Glomerular endothelial cell (primary cell): ENCODE measurements around the gene SBF2. TPM values are rescaled to one million over a fixed set of nuclear protein-coding genes. Genes with fewer than 3 reads are reported as not detected.
"Not testable (repeated sequence)": the region's sequence is repeated elsewhere in the genome, so short reads cannot be mapped to it uniquely, and the experiment has no call there.

Experiments used
- DNase-seq: peaks from one replicate; pipeline ENCODE4 v3.0.0-alpha.2; 2011; ENCODE audit warnings: low read depth, low spot score; ENCODE audit errors: extremely low read depth
- total RNA-seq: library from RNA; depleted of rRNA; stranded (reverse); fragments of >200 nt; gene quantifications from 2 replicates; pipeline ENCODE4 v1.2.3, GENCODE V29; 2015

Gene SBF2
- total RNA-seq, 1 donor from 2014 or later, result 35.5 TPM

DNA sequence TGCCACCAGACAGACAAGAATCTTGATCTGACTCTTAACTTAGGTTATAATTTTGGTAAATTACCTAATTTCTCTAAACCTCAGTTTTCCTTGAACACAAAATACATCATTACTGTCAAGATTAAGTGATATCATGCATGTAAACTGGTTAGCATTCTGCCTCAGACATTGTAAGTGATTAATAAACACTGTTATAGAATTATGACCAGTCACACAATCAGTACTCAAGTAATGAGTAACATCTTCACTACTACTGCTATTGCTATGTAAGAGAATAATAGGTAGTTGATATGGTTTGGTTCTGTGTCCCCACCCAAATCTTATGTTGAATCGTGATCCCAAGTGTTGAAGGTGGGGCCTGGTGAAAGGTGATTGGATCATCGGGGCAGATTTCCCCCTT lies 218.9 kb downstream of the SBF2 start:
- no peak for DNase-seq

DNA sequence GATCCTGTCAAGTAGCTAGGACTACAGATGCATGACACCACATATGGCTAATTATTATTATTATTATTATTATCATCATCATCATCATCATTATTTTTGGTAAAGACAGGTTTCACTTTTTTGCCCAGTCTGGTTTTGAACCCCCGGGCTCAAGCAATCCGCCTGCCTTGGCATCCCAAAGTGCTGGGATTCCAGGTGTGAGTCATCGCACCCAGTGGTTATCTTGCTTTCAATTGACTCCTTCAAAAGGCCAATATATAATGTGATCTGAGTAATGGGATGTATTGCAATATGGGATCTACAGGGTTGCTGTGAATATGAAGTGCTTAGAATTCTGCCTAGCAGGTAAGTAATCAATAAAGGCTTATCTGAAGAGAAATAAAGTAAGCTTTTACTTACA lies 221.2 kb downstream of the SBF2 start:
- no peak for DNase-seq

DNA sequence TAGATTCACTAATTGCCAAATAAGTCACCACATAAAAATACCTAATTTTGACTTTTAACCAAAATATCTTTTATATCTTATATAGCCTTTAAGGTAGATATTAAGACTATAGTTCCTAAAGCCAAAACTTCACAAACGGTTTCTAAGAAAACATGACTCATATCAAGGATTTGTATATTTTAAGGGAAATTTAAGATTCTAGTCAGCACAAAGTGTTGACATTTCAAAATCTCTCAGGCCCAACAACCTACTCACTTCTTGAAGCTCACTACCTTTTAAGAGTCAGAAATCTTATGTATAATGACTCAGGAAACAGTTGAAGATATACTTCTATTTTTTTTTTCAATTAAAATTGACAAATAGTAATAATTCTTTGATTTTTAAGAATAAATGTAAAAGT lies 221.9 kb downstream of the SBF2 start:
- no peak for DNase-seq

DNA sequence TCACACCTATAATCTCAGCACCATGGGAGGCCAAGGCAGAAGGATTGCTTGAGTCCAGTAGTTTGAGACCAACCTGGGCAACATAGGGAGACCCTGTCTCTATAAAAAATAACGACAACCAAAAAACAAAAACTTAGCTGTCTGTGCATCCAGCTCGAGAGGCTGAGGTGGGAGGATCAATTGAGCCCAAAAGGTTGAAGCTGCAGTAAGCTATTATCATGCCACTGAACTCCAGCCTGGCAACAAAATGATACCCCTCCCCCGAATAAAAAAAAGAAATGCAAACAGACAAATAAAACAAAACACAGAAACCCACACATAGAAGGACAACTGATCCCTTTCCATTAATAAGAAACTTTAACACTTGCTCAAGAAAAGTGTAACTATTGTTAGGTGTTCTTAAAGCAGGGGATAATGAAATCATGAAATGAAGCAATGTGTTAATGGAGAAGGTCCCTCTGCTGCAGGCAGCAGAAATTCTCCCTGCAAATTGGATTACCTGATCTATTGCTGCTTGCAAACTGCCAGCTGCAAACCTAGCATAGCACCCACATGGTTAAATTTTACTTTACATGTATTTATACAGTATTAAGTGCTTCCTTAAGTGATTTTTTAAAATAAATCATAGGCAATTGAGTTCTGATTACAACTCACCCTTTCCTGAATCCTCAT lies 226.3 kb downstream of the SBF2 start:
- no peak for DNase-seq

DNA sequence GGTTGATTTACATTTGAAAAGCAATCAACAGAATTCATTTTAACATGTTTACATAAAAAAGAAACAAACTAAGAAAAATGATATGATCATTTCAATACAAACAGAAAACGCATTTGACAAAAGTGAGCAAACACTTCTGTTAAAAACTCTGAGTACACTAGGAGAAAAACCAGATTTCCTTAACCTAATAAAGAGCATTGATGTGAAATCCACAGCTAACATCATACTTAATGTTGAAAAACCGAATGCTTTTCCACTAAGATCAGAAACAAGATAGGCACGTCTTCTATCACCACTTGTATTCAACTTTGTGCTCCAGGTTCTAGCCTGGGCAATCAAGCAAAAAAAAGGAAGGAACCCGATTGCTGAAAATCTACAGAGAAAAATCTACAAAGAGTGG lies 227.6 kb downstream of the SBF2 start:
- no peak for DNase-seq

DNA sequence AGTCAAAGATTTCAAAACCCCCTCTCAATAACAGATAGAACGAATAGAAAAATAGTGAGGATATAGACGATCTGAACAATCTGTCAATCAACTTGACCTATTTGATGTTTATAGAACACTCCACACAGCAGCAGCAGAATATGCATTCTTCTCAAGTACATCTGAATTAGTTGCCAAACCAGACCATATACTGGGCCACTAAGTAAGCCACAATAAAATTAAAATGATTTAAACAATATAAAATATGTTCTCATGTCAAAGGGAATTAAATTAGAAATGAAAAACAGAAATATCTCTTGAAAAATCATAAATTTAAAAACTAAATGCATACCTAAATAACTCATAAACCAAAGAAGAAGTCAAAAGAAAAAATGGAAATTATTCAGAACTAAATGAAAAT lies 229.2 kb downstream of the SBF2 start:
- no peak for DNase-seq

DNA sequence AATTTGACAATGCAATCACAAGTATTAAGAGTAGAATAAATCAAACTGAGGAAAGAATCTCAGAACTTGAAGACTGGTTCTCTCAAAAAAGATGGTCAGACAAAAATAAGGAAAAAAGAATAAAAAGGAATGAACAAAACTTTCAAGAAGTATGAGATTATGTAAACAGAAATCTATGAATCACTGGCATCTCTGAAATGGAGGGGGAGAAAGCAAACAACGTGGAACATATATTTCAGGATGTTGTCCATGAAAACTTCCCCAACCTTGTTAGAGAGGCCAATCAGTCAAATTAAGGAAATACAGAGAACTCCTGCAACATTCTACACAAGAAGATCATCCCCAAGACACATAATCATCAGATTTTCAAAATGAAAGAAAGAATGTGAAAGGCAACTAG lies 235.7 kb downstream of the SBF2 start:
- DNase-seq, result no peak

DNA sequence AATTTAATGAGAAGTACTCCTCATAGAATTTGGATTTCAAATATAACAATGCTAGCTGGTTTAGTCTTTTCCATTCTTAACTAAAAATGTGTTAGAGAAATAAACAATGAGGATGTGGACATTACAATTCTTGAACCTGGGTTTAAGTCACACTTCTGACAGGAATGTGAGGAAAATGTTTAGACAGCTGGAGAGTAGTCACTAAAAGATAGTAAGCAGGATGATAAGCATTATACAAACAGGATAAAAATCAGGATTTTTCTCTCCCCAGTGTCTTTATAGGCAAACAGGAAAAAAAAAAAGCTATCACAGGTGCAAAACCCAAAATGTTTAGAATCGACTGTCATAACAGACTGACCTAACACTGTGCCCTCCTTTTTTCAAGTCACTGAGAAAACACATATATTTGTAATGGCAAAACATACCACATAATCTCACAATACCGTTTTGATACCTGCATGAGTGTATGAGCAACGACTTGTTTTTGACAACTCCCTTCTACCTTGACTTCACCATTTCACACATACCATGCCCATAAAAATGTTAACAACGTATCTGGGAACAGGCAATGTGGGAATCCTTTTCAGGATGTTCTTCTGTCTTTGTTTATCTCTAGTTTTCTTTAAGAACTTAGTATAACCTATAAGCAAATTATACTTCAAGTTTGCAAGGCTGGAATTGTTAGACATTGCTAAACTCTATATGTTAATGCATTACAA lies 242.0 kb downstream of the SBF2 start:
- no peak for DNase-seq

DNA sequence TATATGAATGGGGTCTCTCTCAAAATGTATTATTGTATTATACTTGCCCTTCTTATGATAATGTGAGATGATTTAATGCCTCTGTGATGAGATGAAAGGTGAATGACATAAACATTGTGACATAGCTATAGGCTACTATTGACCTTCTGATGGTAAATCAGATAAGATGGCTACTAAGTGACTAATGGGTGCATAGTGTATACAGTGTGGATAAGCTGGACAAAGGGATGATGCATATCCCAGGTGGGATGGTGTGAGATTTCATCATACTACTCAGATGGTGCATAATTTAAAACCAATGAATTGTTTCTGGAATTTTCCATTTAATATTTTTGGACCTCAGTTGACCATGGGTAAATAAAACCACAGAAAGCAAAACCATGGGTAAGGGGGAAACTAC lies 243.5 kb downstream of the SBF2 start:
- no peak for DNase-seq

DNA sequence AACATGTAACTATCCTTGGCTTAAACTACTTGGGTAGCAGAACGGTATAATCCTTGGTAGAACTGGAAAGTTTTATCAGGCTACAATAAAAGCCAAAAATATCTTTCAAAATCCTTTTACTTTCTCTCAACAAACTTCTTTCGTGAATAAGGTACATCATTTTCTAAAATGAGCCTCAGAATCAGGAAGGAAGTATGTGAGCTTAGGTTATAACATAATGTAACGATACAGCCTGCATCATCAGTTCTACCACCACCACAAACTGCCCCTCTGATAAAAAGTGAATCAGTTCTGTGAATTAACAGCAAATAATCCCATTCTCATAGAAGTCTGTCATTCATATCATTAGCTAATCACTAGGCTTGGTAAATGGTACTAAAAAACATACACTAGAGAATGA lies 244.3 kb downstream of the SBF2 start:
- no peak for DNase-seq

DNA sequence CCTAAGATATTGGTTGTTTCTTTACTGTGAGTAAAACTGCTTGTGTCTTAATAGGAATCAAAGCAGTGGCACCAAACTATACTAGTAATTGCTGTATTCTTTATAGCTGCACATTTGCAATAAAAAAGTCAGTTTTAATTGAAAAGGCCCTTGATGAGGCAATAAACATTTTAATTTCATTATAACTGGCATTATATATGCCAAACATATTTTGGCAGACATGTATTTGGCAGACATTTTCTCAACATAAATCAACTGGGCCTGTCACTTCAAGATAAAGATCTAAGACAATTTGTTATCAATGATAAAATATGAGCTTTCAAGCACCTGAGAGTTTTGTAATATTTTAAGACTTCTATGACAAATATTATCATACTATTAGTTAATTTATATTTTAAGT lies 245.7 kb downstream of the SBF2 start:
- no peak for DNase-seq

DNA sequence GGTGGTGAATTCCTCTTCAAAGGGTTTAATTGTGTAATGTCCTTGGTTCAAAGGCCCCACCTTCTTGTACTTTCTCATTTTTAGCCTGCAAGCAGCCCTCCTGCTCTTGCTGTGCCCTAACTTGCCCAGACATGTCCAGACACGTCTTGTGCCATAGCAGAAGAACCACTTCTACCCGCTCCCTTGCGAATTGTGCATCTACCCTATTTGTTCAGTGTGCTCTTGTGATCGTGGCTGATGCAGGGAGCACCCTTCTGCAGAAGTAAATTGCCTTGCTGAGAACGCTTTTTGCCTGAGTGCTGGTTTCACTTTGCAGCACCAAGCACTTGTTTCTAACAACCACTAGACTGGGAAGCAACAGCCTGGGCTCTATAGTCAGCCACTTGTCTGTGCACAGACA lies 249.4 kb downstream of the SBF2 start:
- DNase-seq, result no peak

DNA sequence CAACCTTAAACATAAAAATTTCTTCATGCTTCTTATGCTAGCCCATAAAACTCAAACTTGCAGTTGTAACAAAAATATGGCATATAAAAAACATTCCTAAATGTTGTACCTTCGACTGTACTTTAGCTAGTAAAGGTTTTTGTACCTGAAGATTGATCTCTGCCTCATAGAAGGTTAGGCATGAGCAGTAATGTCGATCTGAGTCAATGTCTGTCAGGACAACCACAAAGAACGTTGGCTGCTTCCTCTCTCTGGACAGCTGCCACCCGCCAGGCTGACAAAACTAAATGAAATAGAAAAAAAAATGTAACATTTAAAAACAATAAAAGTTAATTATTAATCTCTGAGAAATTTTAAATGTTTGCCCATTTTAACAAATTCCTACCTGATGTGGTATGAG lies 251.3 kb downstream of the SBF2 start:
- DNase-seq, result no peak

DNA sequence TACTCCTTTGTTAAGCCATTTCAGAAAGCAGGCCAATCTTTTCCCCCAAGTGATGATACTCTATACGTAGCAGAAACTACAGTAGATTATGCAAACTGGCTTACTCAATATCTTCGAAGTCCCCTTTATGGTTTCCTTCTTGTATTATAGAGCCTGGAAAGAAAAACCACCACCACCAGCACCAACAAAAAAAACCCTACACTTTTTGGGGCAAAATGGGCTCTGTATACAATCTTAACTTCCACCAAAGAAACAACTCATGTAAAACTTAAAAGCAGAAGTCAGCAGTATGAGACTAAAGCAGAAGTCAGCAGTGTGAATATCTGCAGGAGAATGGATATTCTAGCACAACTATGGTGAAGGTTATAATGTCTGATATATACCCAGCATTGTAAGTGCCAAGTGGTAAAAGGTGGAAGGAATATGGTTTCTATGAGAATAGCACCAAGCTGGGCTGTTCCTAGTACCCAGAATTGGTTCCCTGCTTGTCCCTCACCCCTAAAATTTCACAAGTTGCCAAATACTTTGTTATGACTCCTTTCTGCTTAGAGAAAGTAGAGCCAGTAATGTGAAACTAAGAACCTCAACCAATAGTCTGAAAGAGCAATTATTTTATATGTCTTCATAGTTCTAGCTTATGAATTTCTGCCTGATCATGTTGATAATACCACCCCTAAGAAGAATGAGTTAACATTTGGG lies 252.1 kb downstream of the SBF2 start:
- DNase-seq, result no peak

DNA sequence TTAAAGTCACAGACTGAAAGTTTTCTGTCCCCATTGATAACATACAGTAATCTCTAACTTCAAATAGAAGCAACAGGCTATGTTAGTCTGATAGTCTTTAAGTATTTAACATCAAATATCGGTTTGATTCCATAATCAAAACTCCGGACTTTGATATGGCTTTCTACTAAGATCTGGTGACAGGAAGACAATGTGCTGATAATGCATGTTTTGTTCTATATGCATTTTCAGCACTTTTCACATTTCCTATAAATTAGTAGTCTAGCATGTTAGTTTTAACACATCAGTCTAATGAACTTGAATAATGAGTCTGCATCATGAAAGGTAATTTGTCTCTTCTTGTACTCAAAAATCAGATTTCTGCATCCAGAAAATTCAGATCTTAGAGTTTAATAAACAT lies 252.7 kb downstream of the SBF2 start:
- DNase-seq, result no peak

DNA sequence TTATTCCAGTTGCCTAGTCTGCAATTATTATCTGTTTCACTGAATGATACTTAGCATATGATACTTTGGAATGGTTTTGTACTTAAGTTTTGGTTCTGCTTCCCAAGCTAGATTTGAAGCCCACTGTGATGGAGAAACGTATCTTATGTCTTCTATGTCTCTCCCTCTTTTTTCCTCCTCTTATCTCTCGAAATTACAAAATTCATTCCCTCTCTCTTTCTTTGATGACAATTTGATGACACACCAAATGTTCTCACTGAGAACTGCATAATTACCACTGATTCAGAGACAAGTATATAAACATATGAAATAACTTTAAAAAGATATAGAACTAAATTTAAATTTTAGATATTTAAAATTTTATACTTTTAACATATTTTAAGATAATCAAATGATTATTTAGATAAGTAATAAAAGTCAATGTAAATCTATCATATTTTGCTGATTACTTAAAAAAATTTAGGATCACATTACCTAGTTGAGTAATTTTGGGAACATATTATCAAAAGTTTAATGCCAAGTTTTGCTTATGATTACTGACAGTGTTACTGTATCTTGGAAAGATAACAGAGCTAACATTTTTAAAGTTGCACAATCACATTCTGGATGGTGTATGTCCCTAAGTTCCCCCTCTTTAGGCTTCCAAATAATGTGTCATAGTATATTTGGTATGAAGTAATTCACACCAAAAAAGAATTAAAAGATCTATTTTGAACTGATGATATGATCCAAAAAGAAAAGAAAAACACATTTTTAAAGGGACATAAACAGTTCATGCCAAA lies 255.3 kb downstream of the SBF2 start:
- no peak for DNase-seq

DNA sequence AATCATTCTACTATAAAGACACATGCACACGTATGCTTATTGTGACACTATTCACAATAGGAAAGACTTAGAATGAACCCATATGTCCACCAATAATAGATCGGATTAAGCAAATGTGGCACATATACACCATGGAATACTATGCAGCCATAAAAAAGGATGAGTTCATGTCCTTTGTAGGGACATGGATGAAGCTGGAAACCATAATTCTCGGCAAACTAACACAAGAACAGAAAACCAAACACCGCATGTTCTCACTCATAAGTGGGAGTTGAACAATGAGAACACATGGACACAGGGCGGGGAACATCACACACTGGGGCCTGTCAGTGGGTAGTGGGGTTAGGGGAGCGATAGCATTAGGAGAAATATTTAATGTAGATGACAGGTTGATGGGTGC lies 258.1 kb downstream of the SBF2 start:
- DNase-seq, result not testable (repeated sequence)

DNA sequence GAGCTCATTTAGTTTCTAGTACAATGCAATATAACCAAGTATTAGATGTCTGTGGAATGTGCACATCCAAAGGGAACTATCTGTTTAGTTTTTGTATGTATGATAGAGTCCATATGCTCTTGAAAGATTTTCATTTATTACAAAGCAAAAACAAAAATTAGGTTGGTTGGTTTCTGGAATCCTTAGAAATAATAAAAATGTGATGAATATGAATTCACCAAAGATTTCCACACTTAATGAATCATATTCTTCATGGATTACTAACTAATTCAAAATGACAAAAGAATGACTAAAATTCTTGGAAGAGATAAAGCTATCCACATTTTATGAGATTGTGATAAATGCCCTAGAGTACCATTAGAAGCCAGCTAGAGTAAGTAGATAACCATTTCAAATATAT lies 261.1 kb downstream of the SBF2 start:
- DNase-seq, result no peak

DNA sequence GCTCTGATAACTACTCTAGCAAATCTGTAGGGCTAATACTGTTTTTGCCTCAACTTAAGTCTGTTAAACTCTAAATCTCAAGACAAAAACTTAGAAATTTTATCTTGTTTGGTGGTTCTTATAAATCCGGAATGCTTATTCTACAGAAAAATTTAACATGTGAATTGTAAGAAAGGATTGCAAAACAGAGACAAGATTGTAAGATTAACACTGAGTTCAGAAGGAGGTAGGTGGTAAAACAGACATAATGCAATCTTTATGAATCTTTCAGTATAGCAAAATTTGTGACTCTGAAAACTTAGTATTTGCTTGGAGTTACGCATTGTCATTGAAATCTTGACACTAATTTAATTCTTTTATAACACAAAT lies 263.9 kb downstream of the SBF2 start:
- DNase-seq, result no peak

DNA sequence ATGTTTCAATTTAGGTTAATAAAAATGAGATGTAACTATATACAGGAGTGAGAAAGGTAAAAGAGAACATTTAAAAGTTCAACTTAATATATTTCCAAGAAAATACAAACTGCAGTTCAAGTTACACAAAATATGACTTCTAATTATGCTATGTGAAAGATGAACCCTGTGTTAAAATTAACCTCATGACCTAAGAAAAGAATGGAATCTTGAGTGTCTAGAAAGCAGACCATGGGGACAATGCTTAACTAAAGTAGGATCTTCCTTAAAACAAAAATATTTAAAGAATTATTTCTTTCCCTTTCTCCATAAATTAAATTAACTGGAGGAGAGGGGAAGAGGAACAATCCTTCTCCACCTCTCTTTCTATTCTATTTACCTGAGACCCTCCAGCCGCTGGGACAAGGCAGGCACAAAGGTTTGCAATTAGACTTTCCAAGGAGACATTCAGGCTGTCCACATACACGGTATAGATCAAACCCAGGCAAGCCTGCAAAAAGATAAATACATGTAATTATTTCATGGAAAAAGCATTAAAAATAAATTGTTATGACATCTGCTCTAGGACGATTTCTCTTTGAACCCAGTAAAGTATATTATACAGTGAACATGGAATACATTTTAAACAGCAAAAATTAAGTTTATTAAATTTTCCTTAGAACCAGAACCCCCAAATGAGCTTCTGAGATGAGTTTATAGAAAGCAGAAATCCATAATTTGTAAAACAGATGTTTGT lies 264.5 kb downstream of the SBF2 start:
- no peak for DNase-seq

DNA sequence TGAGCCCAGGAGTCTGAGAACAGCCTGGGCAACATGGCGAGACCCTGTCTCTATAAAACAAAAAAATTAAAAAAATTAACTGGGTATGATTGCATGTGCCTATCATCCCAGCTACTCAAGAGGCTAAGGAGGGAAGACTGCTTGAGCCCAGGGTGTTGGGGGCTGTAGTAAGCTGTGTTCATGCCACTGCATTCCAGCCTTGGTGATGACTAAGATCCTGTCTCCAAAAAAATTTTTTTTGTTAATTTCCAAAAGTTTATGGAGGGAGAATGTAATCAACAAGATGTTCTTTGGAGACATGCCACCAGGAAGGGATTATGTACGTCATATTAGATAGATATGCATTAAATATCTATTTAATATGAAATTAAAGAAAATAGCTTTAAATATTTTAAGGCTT lies 267.5 kb downstream of the SBF2 start:
- DNase-seq, result no peak
